OCI-LY7 (cell line): ENCODE results near the gene TGFBR3.

ENCODE experiments used
- EZH2phosphoT487 ChIP-seq: fragments of 200-600 bp; sonication (generic); IDR thresholded peaks from 2 replicates; pipeline ENCODE4 v1.6.1; 2018; ENCODE audit warnings: low read depth, borderline replicate concordance, mild to moderate bottlenecking, mixed run types, antibody characterized with exemption, low read length, moderate library complexity, mixed read lengths
- TF ChIP-seq, protein P1 (sequence below): fragments of 200-600 bp; sonication (generic); conservative IDR thresholded peaks from 2 replicates; pipeline ENCODE4 v1.5.1; 2014; ENCODE audit warnings: mild to moderate bottlenecking, antibody characterized with exemption, low read length, moderate library complexity, mixed read lengths

DNA sequence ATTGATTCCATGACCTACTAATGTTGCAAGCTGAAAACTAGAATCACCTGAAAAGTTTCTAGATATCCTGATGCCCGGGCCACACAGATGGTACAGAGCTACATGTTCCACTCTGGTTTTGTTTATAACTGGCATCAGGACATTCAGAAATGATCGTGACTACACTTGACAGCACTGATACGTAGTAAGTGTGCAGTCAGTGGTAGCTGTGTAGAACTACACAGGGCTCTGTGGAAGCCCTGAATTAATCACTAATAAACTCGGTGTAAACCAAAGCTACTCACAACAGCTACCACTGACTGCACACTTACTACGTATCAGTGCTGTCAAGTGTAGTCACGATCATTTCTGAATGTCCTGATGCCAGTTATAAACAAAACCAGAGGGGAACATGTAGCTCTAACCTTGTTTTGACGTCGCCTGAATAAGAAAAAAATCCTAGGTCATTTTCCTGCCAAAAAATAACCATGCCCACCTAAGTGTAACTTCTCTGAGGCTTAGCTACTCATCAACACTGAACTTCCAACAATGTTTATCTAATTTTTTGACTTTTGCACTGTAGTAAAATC, 149.7 kb downstream of the TGFBR3 start:
- TF ChIP-seq, protein P1, sequence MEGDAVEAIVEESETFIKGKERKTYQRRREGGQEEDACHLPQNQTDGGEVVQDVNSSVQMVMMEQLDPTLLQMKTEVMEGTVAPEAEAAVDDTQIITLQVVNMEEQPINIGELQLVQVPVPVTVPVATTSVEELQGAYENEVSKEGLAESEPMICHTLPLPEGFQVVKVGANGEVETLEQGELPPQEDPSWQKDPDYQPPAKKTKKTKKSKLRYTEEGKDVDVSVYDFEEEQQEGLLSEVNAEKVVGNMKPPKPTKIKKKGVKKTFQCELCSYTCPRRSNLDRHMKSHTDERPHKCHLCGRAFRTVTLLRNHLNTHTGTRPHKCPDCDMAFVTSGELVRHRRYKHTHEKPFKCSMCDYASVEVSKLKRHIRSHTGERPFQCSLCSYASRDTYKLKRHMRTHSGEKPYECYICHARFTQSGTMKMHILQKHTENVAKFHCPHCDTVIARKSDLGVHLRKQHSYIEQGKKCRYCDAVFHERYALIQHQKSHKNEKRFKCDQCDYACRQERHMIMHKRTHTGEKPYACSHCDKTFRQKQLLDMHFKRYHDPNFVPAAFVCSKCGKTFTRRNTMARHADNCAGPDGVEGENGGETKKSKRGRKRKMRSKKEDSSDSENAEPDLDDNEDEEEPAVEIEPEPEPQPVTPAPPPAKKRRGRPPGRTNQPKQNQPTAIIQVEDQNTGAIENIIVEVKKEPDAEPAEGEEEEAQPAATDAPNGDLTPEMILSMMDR = no peak
- TF ChIP-seq EZH2phosphoT487 = no peak
